GM19397 (cell line): ENCODE measurements around the gene SLC28A3.

ENCODE experiments used
- ATAC-seq: cut with Tn5 transposase; IDR thresholded peaks from one replicate; pipeline ENCODE4 v1.9.1; 2021; ENCODE audit warnings: mild to moderate bottlenecking, moderate library complexity; ENCODE audit not compliant: unreplicated experiment

The SLC28A3 gene

GRCh38 chr9:84343111-84343521 is 2.6 kb upstream of the SLC28A3 start:
- ATAC-seq: no peak

GRCh38 chr9:84339962-84340361 is 596 bp downstream of the SLC28A3 start:
- no peak for ATAC-seq

- no peak for ATAC-seq
These were observed 1.1 kb downstream of the SLC28A3 start for GRCh38 chr9:84339503-84339902.

GRCh38 chr9:84338792-84339191 is 1.8 kb downstream of the SLC28A3 start:
- no peak for ATAC-seq

- ATAC-seq: no peak
These were observed 3.3 kb downstream of the SLC28A3 start for GRCh38 chr9:84337252-84337651.

- no peak for ATAC-seq
These were observed 9.3 kb downstream of the SLC28A3 start for GRCh38 chr9:84331119-84331809.

GRCh38 chr9:84330246-84330645 is 10.3 kb downstream of the SLC28A3 start:
- ATAC-seq: no peak

- ATAC-seq: no peak
These were observed 13.4 kb downstream of the SLC28A3 start for GRCh38 chr9:84327184-84327583.

- ATAC-seq: no peak
These were observed 15.1 kb downstream of the SLC28A3 start for GRCh38 chr9:84325347-84325973.

- ATAC-seq: no peak
These were observed 15.7 kb downstream of the SLC28A3 start for GRCh38 chr9:84324811-84325210.

- no peak for ATAC-seq
These were observed 16.7 kb downstream of the SLC28A3 start for GRCh38 chr9:84323858-84324257.

GRCh38 chr9:84322828-84323227 is 17.7 kb downstream of the SLC28A3 start:
- no peak for ATAC-seq

- ATAC-seq: no peak
These were observed 20.3 kb downstream of the SLC28A3 start for GRCh38 chr9:84320231-84320630.

GRCh38 chr9:84319632-84320031 is 20.9 kb downstream of the SLC28A3 start:
- no peak for ATAC-seq

- no peak for ATAC-seq
These were observed 21.6 kb downstream of the SLC28A3 start for GRCh38 chr9:84318981-84319380.

- ATAC-seq: no peak
These were observed 23.0 kb downstream of the SLC28A3 start for GRCh38 chr9:84317563-84317962.

GRCh38 chr9:84315278-84315877 is 25.2 kb downstream of the SLC28A3 start:
- no peak for ATAC-seq

GRCh38 chr9:84314306-84314705 is 26.3 kb downstream of the SLC28A3 start:
- ATAC-seq: no peak

- no peak for ATAC-seq
These were observed 29.7 kb downstream of the SLC28A3 start for GRCh38 chr9:84310883-84311282.

- no peak for ATAC-seq
These were observed 34.9 kb downstream of the SLC28A3 start for GRCh38 chr9:84305497-84306131.

- no peak for ATAC-seq
These were observed 36.4 kb downstream of the SLC28A3 start for GRCh38 chr9:84304166-84304565.

GRCh38 chr9:84303061-84303460 is 37.5 kb downstream of the SLC28A3 start:
- ATAC-seq: no peak
